GM12801 (cell line): ENCODE measurements around the gene SEC14L1.

Source experiments
- CTCF ChIP-seq: IDR thresholded peaks from one replicate; pipeline ENCODE4 v1.5.1; 2011; ENCODE audit warnings: control low read depth; ENCODE audit not compliant: insufficient read length; ENCODE audit errors: extremely low read depth

The SEC14L1 gene

GRCh38 chr17:77228241-77228752 is 87.5 kb downstream of the SEC14L1 start:
- TF ChIP-seq CTCF = no peak

DNA sequence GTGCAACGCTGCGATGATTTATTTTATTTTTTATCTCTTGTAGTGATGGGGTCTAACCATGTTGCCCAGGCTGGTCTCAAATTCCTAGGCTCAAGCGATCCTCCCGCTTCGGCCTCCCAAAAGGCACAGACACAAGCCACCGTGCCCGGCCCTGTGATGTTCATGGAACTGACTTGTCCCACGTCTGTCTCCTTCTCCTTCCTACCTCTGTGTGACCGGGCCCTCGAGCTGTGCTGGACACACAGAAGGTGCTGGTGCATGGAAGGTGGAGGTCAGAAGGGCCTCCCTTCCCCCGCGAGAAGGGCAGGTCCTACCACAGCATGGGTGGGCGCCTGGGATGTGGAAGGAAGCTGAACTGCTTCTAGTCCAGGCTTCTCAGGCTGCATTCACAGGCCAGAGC is 88.0 kb downstream of the SEC14L1 start:
- TF ChIP-seq CTCF = no peak

- TF ChIP-seq CTCF = no peak
These were observed 89.1 kb downstream of the SEC14L1 start for GRCh38 chr17:77229786-77230435.

DNA sequence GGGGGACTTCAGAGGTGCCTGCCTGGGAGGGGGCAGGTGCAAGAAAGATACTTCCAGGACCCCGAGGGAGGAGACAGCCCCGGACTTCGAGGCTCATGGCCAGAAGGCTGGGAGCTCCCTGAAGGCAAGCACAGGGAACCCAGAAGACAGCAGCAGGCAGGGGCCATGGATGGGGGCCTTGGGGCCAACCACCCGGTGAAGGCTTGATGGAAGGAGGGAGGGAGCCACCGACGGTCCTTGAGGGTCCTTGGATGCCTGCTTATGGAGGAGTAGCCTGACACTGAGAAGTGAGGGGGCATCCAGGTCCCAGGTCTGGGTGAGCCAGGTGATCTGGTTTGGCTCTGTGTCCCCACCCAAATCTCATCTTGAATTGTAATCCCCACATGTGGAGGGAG is 89.7 kb downstream of the SEC14L1 start:
- no peak for TF ChIP-seq CTCF

DNA sequence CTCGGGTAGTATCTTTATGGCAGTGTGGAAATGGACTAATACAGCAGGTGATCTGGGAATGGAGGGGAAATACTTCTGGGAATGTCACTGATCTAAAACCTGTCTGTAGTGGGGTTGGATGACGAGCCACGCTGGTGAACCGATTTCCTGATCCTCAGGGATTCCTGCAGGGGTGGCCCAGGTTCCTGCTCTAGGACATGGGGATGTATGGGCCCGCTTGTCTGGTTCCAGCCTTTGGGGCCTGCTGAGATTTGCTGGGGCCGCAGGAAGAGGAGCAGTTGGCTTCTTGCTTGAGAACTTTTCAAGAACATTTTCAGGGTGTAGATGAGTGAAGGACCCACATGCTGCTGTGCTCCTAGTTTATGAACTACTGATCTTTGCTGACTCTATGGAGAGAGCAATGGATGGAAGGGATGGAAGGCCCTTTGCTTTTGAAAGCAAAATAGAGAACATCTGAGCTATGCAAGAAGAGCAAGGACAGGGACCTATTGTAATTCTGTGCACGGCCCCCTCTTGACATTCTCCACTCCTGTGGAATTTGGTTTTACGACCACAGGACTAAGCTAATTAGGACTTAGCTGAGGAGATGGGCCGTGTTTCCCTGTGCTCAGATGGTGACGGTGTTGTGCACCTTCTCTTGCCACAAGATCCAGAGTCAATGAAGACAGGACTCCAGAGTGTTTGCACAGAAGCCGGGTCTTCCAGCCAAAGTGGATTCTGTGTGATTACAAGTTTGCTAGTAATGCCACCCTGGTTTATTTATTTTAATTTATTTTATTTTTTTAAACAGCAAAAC is 90.5 kb downstream of the SEC14L1 start:
- TF ChIP-seq CTCF = no peak

GRCh38 chr17:77233127-77233526 is 92.4 kb downstream of the SEC14L1 start:
- TF ChIP-seq CTCF = no peak

DNA sequence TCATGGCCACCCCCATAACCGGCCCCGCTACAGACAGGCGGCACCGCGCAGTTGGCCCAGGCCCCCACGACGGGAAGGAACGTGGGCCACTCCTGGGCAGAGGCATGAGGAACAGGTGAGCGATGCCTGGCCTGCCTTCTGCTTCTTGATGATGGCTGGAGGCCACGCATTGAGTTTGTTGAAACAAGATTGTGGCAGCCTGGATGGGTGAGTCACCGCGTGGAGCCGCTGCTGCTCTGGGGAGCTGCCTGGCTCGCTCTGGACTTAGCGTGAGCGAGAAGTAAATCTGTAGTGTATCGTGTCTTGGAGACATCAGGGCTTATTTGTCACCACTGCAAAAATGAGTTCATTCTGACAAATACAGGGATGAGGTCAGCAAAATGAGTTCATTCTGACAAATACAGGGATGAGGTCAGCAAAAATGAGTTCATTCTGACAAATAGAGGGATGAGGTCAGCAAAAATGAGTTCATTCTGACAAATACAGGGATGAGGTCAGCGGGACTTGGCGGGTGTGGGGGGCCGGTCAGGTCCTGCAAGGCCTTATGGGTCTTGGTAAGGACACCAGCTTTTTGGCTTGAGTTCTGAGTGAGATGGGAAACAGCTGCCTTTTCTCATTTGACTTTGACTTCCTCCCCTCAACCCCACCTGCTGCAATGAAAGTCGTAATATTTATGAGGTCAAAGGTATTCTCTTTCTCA is 93.0 kb downstream of the SEC14L1 start:
- TF ChIP-seq CTCF = no peak
